GM10847 (cell line): ENCODE measurements around the gene KCNQ1OT1.

ENCODE experiments used
- POLR2A ChIP-seq: IDR thresholded peaks from 2 replicates; pipeline ENCODE4 v1.6.1; 2011; ENCODE audit not compliant: insufficient read length; ENCODE audit errors: extremely low read depth

Gene KCNQ1OT1

GRCh38 chr11:2580571-2581001 lies 119.2 kb downstream of the KCNQ1OT1 start:
- no peak for TF ChIP-seq POLR2A

GRCh38 chr11:2580061-2580421 lies 119.8 kb downstream of the KCNQ1OT1 start:
- TF ChIP-seq POLR2A, result no peak

GRCh38 chr11:2579315-2580060 lies 120.3 kb downstream of the KCNQ1OT1 start:
- no peak for TF ChIP-seq POLR2A

GRCh38 chr11:2578929-2579270 lies 120.9 kb downstream of the KCNQ1OT1 start:
- no peak for TF ChIP-seq POLR2A

- TF ChIP-seq POLR2A, result no peak
Measured at GRCh38 chr11:2577991-2578928, 121.5 kb downstream of the KCNQ1OT1 start.

- no peak for TF ChIP-seq POLR2A
Measured at GRCh38 chr11:2577031-2577990, 122.5 kb downstream of the KCNQ1OT1 start.

DNA sequence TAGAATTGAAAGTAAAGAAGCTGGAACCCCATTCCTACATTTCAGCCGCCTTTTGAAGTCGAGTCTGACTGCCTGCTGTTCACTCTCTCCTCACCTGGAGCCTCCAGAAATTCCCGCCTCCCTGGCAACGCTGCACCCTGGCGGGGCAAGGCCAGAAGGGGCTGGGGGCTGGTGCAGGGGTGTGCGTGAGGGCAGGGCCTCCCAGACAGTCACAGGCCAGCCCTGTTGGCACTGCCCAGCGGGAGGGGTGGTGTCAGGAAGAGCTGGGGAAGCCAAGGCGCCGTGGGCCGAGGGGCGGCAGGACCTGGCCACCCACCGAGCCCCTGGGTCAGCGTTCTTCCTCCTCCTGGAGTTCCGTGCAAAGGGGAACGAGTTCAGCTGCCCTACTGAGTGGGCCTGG lies 123.2 kb downstream of the KCNQ1OT1 start:
- TF ChIP-seq POLR2A, result no peak

- no peak for TF ChIP-seq POLR2A
Measured at GRCh38 chr11:2576111-2576510, 123.7 kb downstream of the KCNQ1OT1 start.

- TF ChIP-seq POLR2A, result no peak
Measured at GRCh38 chr11:2575591-2576051, 124.2 kb downstream of the KCNQ1OT1 start.

- no peak for TF ChIP-seq POLR2A
Measured at GRCh38 chr11:2574553-2575535, 125.0 kb downstream of the KCNQ1OT1 start.

GRCh38 chr11:2574043-2574552 lies 125.7 kb downstream of the KCNQ1OT1 start:
- TF ChIP-seq POLR2A, result no peak

DNA sequence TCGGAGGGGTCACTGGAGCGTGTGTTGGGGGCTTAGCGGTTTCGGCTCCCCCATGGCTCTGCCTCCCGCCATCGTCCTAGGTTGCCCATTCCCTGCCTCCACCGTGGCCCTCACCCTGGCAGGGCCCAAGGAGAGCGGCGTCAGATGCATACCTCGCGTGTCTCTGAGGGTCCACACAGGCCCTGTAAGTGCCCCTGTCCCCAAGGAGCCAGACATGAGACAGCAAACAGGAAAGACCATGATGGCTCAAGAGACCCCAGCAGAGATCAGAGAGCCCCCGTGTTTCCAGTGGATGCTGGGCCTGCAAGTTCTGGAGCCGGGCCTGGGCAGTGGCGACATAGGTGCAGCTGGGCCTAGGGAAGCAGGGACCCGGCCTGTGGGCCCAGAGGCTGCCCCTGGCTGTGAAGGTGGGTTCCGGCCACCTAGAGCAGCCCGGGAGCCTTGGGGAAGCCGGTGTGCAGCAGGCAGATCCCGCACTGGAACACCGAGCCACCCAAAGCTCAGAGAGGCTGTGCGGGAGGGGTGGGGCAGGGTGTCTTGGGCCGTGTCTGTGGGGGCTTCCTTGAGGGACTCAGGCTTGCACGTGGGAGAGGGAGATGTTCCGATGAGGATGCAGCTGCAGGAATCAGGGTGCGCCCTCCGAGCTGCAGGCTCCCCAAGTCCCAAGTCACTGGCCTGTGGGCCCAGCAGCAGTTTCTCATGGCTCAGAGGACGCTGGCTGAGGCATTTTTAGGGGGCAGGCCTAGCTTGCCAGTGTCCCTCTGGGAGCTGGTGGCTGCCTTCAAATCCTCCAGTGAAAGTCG lies 126.4 kb downstream of the KCNQ1OT1 start:
- TF ChIP-seq POLR2A, result no peak
